Measurements from ENCODE around the gene SPDYE3.

DNA sequence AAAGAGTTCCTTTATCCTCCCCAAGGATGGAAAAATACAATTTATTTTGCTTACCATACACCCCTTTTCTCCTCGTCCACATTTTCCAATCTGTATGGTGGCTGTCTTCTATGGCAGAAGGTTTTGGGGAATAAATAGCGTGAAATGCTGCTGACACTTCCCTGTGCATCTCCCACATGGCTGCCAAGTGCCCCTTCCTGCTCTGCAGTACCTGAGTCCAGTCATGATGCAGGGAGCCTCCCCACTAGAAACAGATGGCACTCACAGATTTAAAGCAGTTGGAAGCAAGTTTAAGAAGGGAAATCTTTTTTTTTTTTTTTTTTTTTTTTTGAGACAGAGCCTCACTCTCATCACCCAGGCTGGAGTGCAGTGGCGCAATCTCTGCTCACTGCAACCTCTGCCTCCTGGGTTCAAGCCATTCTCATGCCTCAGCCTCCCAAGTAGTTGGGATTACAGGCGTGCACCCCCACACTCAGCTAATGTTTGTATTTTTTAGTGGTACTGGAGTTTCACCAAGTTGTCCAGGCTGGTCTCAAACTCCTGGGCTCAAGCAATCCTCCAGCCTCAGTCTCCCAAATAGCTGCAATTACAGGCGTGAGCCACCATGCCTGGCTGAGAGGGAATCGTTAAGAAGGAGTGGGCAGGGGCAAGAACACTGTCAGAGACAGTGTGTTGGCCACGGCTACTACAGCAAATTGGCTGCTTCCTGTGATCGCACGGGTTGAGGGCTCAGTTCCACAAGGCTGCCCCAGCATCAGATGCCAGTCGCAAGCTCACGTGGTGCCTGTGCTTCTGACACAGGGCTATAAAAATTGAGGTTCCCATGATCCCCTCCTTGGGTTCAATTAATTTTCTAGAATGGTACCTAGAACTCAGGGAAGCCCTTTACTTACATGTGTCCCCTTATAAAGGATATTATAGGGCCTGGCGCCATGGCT lies 60.4 kb downstream of the SPDYE3 start:
- TF ChIP-seq, protein P1, sequence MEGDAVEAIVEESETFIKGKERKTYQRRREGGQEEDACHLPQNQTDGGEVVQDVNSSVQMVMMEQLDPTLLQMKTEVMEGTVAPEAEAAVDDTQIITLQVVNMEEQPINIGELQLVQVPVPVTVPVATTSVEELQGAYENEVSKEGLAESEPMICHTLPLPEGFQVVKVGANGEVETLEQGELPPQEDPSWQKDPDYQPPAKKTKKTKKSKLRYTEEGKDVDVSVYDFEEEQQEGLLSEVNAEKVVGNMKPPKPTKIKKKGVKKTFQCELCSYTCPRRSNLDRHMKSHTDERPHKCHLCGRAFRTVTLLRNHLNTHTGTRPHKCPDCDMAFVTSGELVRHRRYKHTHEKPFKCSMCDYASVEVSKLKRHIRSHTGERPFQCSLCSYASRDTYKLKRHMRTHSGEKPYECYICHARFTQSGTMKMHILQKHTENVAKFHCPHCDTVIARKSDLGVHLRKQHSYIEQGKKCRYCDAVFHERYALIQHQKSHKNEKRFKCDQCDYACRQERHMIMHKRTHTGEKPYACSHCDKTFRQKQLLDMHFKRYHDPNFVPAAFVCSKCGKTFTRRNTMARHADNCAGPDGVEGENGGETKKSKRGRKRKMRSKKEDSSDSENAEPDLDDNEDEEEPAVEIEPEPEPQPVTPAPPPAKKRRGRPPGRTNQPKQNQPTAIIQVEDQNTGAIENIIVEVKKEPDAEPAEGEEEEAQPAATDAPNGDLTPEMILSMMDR (IDR thresholded peaks at IDR 0.05; ENCODE audit: low read depth, low read length), result no peak
- TF ChIP-seq, protein P2, sequence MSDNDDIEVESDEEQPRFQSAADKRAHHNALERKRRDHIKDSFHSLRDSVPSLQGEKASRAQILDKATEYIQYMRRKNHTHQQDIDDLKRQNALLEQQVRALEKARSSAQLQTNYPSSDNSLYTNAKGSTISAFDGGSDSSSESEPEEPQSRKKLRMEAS (IDR thresholded peaks at IDR 0.05; ENCODE audit: low read depth, low read length), result no peak

Data from NB4 (cell line).